CD4-positive, alpha-beta memory T cell (primary cell): ENCODE data around the gene SLC8B1. TPM values are rescaled to one million over a fixed set of nuclear protein-coding genes. Genes with fewer than 3 reads are reported as not detected.

Source experiments
- microRNA-seq: library from miRNA; unstranded; fragments of <30 nt; microRNA quantifications from one replicate; pipeline ENCODE4 v1.2.0, GENCODE V29; 2021; ENCODE audit warnings: borderline replicate concordance, borderline number of aligned reads, borderline microRNAs expressed, mixed read lengths
- polyA plus RNA-seq, 2 donors: library from polyadenylated mRNA; unstranded; fragments of 300-500 nt; fragmentation: Illumina TruSeq; gene quantifications; one replicate each; pipeline ENCODE4 v1.2.3, GENCODE V29; 2021
- total RNA-seq, 2 experiments: library from RNA; stranded (reverse); gene quantifications; one replicate each; pipeline ENCODE4 v1.2.3, GENCODE V29; 2021

SLC8B1 gene
- total and polyA plus RNA-seq, 4 experiments from 2014 or later, result 33.9 to 93.5 (median 71.5) TPM

Small RNA genes within 50 kb of the gene (microRNA-seq; reads per million reads assigned to microRNA genes)
- not detected for gene MIR6762

Other genes starting within 250 kb of the SLC8B1 start
- 1 to 10 TPM in 1 of 2 experiments, under 1 TPM in 1; 0.58 to 1.4 TPM for gene RASAL1, start 199.3 kb downstream of the SLC8B1 start, total RNA-seq
- under 1 TPM; 0.10 to 0.68 TPM for gene RASAL1, start 199.3 kb downstream of the SLC8B1 start, polyA plus RNA-seq
- not detected for gene CFAP73, start 185.4 kb downstream of the SLC8B1 start, total RNA-seq
- gene CFAP73, start 185.4 kb downstream of the SLC8B1 start, polyA plus RNA-seq, result under 1 TPM in 1 of 2 donors, not detected in 1; 0.18 TPM
- gene DDX54, start 149.6 kb downstream of the SLC8B1 start, total RNA-seq, result 10 to 100 TPM; 64.9 to 69.4 TPM
- gene DDX54, start 149.6 kb downstream of the SLC8B1 start, polyA plus RNA-seq, result 10 to 100 TPM in 1 of 2 donors, 1 to 10 TPM in 1; 9.9 to 39.7 TPM
- 10 to 100 TPM; 12.8 to 14.2 TPM for gene RITA1, start 149.4 kb downstream of the SLC8B1 start, total RNA-seq
- gene RITA1, start 149.4 kb downstream of the SLC8B1 start, polyA plus RNA-seq, result 10 to 100 TPM; 19.4 to 25.9 TPM
- gene TPCN1, start 113.6 kb downstream of the SLC8B1 start, total RNA-seq, result 10 to 100 TPM; 79.8 to 94.2 TPM
- gene TPCN1, start 113.6 kb downstream of the SLC8B1 start, polyA plus RNA-seq, result 10 to 100 TPM in 1 of 2 donors, 1 to 10 TPM in 1; 8.5 to 19.9 TPM
- 10 to 100 TPM; 15.6 to 18.4 TPM for gene PLBD2, start 23.5 kb upstream of the SLC8B1 start, total RNA-seq
- 10 to 100 TPM in 1 of 2 donors, 1 to 10 TPM in 1; 2.2 to 10.7 TPM for gene PLBD2, start 23.5 kb upstream of the SLC8B1 start, polyA plus RNA-seq
- 1 to 10 TPM; 1.4 to 1.5 TPM for gene SDS, start 68.8 kb upstream of the SLC8B1 start, total RNA-seq
- not detected for gene SDS, start 68.8 kb upstream of the SLC8B1 start, polyA plus RNA-seq
- 1 to 10 TPM in 1 of 2 experiments, under 1 TPM in 1; 0.67 to 1.1 TPM for gene SDSL, start 87.3 kb upstream of the SLC8B1 start, total RNA-seq
- not detected for gene SDSL, start 87.3 kb upstream of the SLC8B1 start, polyA plus RNA-seq
- not detected for gene LHX5, start 136.8 kb upstream of the SLC8B1 start, total RNA-seq
- gene LHX5, start 136.8 kb upstream of the SLC8B1 start, polyA plus RNA-seq, result not detected